ENCODE data around the gene SEMA3G. TPM values are rescaled to one million over a fixed set of nuclear protein-coding genes. Genes with fewer than 3 reads are reported as not detected.
A peak's percentile ranks its signal among the peaks of the same experiment; 100 is the strongest.

Gene SEMA3G
- polyA plus RNA-seq, 1 donor from 2014 or later, result not detected

DNA sequence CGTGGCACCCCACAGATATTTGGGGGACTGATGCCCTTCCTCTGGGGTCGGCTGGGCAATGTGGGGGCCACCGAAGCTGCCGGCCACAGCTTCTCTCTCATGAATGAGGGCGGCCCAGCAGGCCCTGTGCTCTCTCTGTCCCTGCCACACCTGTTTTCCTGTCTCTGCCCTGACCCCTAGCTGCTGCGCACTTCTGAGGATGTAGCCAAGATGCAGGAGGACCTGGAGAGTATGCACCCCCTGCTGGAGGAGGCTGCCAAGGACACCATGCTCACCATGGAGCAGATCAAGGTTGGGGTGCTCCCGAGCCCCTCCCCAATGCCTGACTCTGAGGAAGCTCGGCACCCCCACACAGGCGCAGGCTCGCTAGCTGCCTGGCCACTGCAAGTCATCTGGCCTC lies 59.7 kb downstream of the SEMA3G start:
- no peaks in the 10 kb centered on the region for H3K9me3 ChIP-seq (ENCODE audit: low read length)
- no peaks in the 10 kb centered on the region for H4K20me1 ChIP-seq (ENCODE audit: insufficient read depth)
- no peak overlapping the region for H2AFZ ChIP-seq (ENCODE audit: low read depth, low read length)

GRCh38 chr3:52384019-52384761 lies 60.7 kb downstream of the SEMA3G start:
- H3K9me2 ChIP-seq (ENCODE audit: insufficient read depth, low read length), result no peaks in the 10 kb centered on the region
- H3K4me3 ChIP-seq (ENCODE audit: low read length), result no peak overlapping the region
- no peaks in the 10 kb centered on the region for H3K36me3 ChIP-seq (ENCODE audit: insufficient read depth, low read length)
- H3K79me2 ChIP-seq (replicated peaks; ENCODE audit: insufficient read depth, low read length), result no peaks in the 10 kb centered on the region
- H2AFZ ChIP-seq (ENCODE audit: low read depth, low read length), result no peak overlapping the region
- H4K20me1 ChIP-seq (ENCODE audit: insufficient read depth), result no peaks in the 10 kb centered on the region
- no peak overlapping the region for H3K4me2 ChIP-seq (ENCODE audit: low read length)
- no peaks in the 10 kb centered on the region for H3K27me3 ChIP-seq (ENCODE audit: insufficient read depth, low read depth, low read length)
- TF ChIP-seq POLR2AphosphoS5 (IDR thresholded peaks at IDR 0.05), result no peak
- no peak for TF ChIP-seq EP300 (conservative IDR thresholded peaks at IDR 0.05; ENCODE audit: poor library complexity, severe bottlenecking)
- H3K9me3 ChIP-seq (ENCODE audit: low read length), result no peaks in the 10 kb centered on the region
- no peaks in the 10 kb centered on the region for H3F3A ChIP-seq (ENCODE audit: insufficient read depth, low read length, poor library complexity, severe bottlenecking)
- no peak overlapping the region for H3K9ac ChIP-seq (ENCODE audit: low read length)
- H3K27ac ChIP-seq (ENCODE audit: low read length), result no peak overlapping the region

More for the DNA sequence above, 59.7 kb downstream of the SEMA3G start:
- H3K9me2 ChIP-seq (ENCODE audit: insufficient read depth, low read length), result no peaks in the 10 kb centered on the region
- H3K36me3 ChIP-seq (ENCODE audit: insufficient read depth, low read length), result no peaks in the 10 kb centered on the region
- H3K9ac ChIP-seq (ENCODE audit: low read length), result no peak overlapping the region
- no peaks in the 10 kb centered on the region for H3K79me2 ChIP-seq (replicated peaks; ENCODE audit: insufficient read depth, low read length)
- no peaks in the 10 kb centered on the region for H3F3A ChIP-seq (ENCODE audit: insufficient read depth, low read length, poor library complexity, severe bottlenecking)
- no peak overlapping the region for H3K4me2 ChIP-seq (ENCODE audit: low read length)
- no peak for TF ChIP-seq POLR2AphosphoS5 (IDR thresholded peaks at IDR 0.05)
- peak; percentile 29 for TF ChIP-seq CTCF (IDR thresholded peaks at IDR 0.05; ENCODE audit: poor library complexity, severe bottlenecking)
- H3K4me3 ChIP-seq (ENCODE audit: low read length), result no peak overlapping the region
- no peaks in the 10 kb centered on the region for H3K27me3 ChIP-seq (ENCODE audit: insufficient read depth, low read depth, low read length)
- no peak overlapping the region for H3K27ac ChIP-seq (ENCODE audit: low read length)

DNA sequence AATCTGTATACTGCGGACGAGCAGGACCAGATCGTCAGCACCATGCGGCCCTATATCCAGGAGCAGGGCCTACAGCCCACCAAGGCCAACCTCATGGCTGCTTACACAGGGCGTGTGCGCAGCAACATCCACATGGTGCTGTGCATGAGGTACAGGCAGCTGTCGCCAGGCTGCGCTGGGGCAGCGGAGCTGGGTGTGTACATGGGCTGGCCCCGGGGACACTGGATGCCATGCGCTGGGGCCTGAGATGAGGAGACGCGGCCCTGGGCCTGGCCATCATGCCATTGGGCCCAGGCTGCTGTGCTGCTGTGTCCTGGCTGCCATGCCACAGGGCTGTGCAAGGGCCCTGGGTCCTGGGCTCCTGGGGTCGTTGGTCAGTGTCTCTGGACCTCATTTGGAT lies 61.5 kb downstream of the SEMA3G start:
- no peak overlapping the region for H2AFZ ChIP-seq (ENCODE audit: low read depth, low read length)
- no peaks in the 10 kb centered on the region for H3K27me3 ChIP-seq (ENCODE audit: insufficient read depth, low read depth, low read length)
- no peaks in the 10 kb centered on the region for H3F3A ChIP-seq (ENCODE audit: insufficient read depth, low read length, poor library complexity, severe bottlenecking)
- no peaks in the 10 kb centered on the region for H3K79me2 ChIP-seq (replicated peaks; ENCODE audit: insufficient read depth, low read length)
- no peaks in the 10 kb centered on the region for H3K9me2 ChIP-seq (ENCODE audit: insufficient read depth, low read length)
- TF ChIP-seq EZH2 (IDR thresholded peaks at IDR 0.05; ENCODE audit: borderline replicate concordance, insufficient read depth, low read length, poor library complexity, severe bottlenecking) (no peak), SMC3 (conservative IDR thresholded peaks at IDR 0.05; ENCODE audit: poor library complexity) (no peak), EP300 (conservative IDR thresholded peaks at IDR 0.05; ENCODE audit: poor library complexity, severe bottlenecking) (no peak), MXI1 (conservative IDR thresholded peaks at IDR 0.05; ENCODE audit: poor library complexity, severe bottlenecking) (no peak), POLR2AphosphoS5 (IDR thresholded peaks at IDR 0.05) (no peak), TAF1 (IDR thresholded peaks at IDR 0.05; ENCODE audit: low read depth) (no peak), CTCF (IDR thresholded peaks at IDR 0.05; ENCODE audit: poor library complexity, severe bottlenecking) (no peak), RAD21 (conservative IDR thresholded peaks at IDR 0.05) (no peak)
- TF ChIP-seq, protein P1, sequence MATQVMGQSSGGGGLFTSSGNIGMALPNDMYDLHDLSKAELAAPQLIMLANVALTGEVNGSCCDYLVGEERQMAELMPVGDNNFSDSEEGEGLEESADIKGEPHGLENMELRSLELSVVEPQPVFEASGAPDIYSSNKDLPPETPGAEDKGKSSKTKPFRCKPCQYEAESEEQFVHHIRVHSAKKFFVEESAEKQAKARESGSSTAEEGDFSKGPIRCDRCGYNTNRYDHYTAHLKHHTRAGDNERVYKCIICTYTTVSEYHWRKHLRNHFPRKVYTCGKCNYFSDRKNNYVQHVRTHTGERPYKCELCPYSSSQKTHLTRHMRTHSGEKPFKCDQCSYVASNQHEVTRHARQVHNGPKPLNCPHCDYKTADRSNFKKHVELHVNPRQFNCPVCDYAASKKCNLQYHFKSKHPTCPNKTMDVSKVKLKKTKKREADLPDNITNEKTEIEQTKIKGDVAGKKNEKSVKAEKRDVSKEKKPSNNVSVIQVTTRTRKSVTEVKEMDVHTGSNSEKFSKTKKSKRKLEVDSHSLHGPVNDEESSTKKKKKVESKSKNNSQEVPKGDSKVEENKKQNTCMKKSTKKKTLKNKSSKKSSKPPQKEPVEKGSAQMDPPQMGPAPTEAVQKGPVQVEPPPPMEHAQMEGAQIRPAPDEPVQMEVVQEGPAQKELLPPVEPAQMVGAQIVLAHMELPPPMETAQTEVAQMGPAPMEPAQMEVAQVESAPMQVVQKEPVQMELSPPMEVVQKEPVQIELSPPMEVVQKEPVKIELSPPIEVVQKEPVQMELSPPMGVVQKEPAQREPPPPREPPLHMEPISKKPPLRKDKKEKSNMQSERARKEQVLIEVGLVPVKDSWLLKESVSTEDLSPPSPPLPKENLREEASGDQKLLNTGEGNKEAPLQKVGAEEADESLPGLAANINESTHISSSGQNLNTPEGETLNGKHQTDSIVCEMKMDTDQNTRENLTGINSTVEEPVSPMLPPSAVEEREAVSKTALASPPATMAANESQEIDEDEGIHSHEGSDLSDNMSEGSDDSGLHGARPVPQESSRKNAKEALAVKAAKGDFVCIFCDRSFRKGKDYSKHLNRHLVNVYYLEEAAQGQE (IDR thresholded peaks at IDR 0.05; ENCODE audit: borderline replicate concordance), result no peak
- no peak overlapping the region for H3K27ac ChIP-seq (ENCODE audit: low read length)
- H3K9me3 ChIP-seq (ENCODE audit: low read length), result no peaks in the 10 kb centered on the region
- H3K4me2 ChIP-seq (ENCODE audit: low read length), result no peak overlapping the region
- no peak overlapping the region for H3K9ac ChIP-seq (ENCODE audit: low read length)
- no peak overlapping the region for H3K4me3 ChIP-seq (ENCODE audit: low read length)
- H4K20me1 ChIP-seq (ENCODE audit: insufficient read depth), result no peaks in the 10 kb centered on the region
- no peaks in the 10 kb centered on the region for H3K36me3 ChIP-seq (ENCODE audit: insufficient read depth, low read length)

Measured in neural cell (in vitro differentiated cells).